OCI-LY3 (cell line): Measurements from ENCODE around the gene DYNLRB1.
A peak's percentile ranks its signal among the peaks of the same experiment; 100 is the strongest.
"Not testable (repeated sequence)": the region's sequence is repeated elsewhere in the genome, so short reads cannot be mapped to it uniquely, and the experiment has no call there.

Experiments used
- H2AFZ ChIP-seq: fragments of 200-600, 300-600 bp; shearing (Covaris generic); 2 replicates; pipeline ENCODE4 v1.6.0; 2014; ENCODE audit warnings: antibody characterized with exemption, low read depth, low read length
- H3K27ac ChIP-seq: fragments of 200-600, 300-600 bp; sonication (generic); 2 replicates; pipeline ENCODE4 v1.5.1; 2014; ENCODE audit warnings: mild to moderate bottlenecking, low read length, moderate library complexity, mixed read lengths
- H3K27me3 ChIP-seq: fragments of 200-600, 300-600 bp; sonication (generic); 2 replicates; pipeline ENCODE4 v1.6.1; 2014; ENCODE audit warnings: low read depth, low read length, mixed read lengths
- H3K36me3 ChIP-seq: fragments of 200-600, 300-600 bp; sonication (generic); replicated peaks from 2 replicates; pipeline ENCODE3; 2014; ENCODE audit warnings: low read depth, low read length, mixed read lengths
- H3K4me1 ChIP-seq: fragments of 300-600, 200-600 bp; sonication (generic); 2 replicates; pipeline ENCODE4 v1.6.1; 2014; ENCODE audit warnings: low read length, mixed read lengths
- H3K4me2 ChIP-seq: fragments of 200-600, 300-600 bp; sonication (generic); 2 replicates; pipeline ENCODE4 v1.6.1; 2014; ENCODE audit warnings: low read length, mixed read lengths
- H3K4me3 ChIP-seq: fragments of 300-600, 200-600 bp; sonication (generic); 2 replicates; pipeline ENCODE4 v1.5.1; 2014; ENCODE audit warnings: antibody characterized with exemption, mild to moderate bottlenecking, low read length, moderate library complexity
- H3K79me2 ChIP-seq: fragments of 300-600, 200-600 bp; shearing (Covaris generic); 2 replicates; pipeline ENCODE4 v1.6.1; 2014; ENCODE audit warnings: mild to moderate bottlenecking, low read length, mixed read lengths
- H3K9ac ChIP-seq: fragments of 300-600, 200-600 bp; shearing (Covaris generic); 2 replicates; pipeline ENCODE4 v1.6.0; 2014; ENCODE audit warnings: mild to moderate bottlenecking, low read length, moderate library complexity
- H3K9me3 ChIP-seq: fragments of 200-600, 300-600 bp; shearing (Covaris generic); 2 replicates; pipeline ENCODE4 v1.6.1; 2014; ENCODE audit warnings: low read length, mixed read lengths; ENCODE audit not compliant: insufficient read depth
- H4K20me1 ChIP-seq: fragments of 200-600, 300-600 bp; sonication (generic); 2 replicates; pipeline ENCODE4 v1.6.1; 2016; ENCODE audit warnings: low read length, mixed read lengths; ENCODE audit not compliant: insufficient read depth
- CTCF ChIP-seq: fragments of 200-600, 300-600 bp; sonication (generic); IDR thresholded peaks from 2 replicates; pipeline ENCODE4 v1.5.1; 2014; ENCODE audit warnings: antibody characterized with exemption, low read length, low read depth
- EZH2phosphoT487 ChIP-seq: fragments of 200-600 bp; shearing (Covaris generic); IDR thresholded peaks from 2 replicates; pipeline ENCODE4 v1.6.1; 2018; ENCODE audit warnings: antibody characterized with exemption, mixed run types, low read depth

DYNLRB1 gene

GRCh38 chr20:34517114-34517505 lies 888 bp downstream of the DYNLRB1 start:
- Histone ChIP-seq H3K79me2 (peaks cover 34% of the 10 kb centered on the region), H3K36me3 (peaks cover 6% of the 10 kb centered on the region), H3K4me1 (peaks cover 11% of the 10 kb centered on the region), H3K9ac (peak overlapping the region; percentile 82), H3K9me3 (no peaks in the 10 kb centered on the region), H3K27ac (peak overlapping the region; percentile 16; the same call in 1 of the 2 replicates), H3K27me3 (no peaks in the 10 kb centered on the region), H4K20me1 (peaks cover 8% of the 10 kb centered on the region), H2AFZ (no peak overlapping the region), H3K4me3 (peak overlapping the region; percentile 87), H3K4me2 (peak overlapping the region; percentile 87)
- no peak for TF ChIP-seq EZH2phosphoT487
- TF ChIP-seq CTCF, result no peak

- Histone ChIP-seq H4K20me1 (peaks cover 23% of the 10 kb centered on the region), H3K4me1 (peaks cover 11% of the 10 kb centered on the region), H3K79me2 (peaks cover 49% of the 10 kb centered on the region)
- not testable (repeated sequence) for H2AFZ ChIP-seq, H3K27ac ChIP-seq, H3K27me3 ChIP-seq, H3K9ac ChIP-seq, H3K4me2 ChIP-seq, H3K9me3 ChIP-seq, H3K4me3 ChIP-seq, H3K36me3 ChIP-seq
Observed at GRCh38 chr20:34518863-34519262, 2.6 kb downstream of the DYNLRB1 start.

- not testable (repeated sequence) for H3K36me3 ChIP-seq, H3K9me3 ChIP-seq, H3K9ac ChIP-seq, H2AFZ ChIP-seq, H3K4me2 ChIP-seq, H3K4me3 ChIP-seq, H3K27ac ChIP-seq, H3K27me3 ChIP-seq, H3K4me1 ChIP-seq
- Histone ChIP-seq H3K79me2 (peaks cover 55% of the 10 kb centered on the region), H4K20me1 (peaks cover 30% of the 10 kb centered on the region)
Observed at GRCh38 chr20:34519841-34520240, 3.6 kb downstream of the DYNLRB1 start.

- Histone ChIP-seq H3K4me2 (no peak overlapping the region), H3K79me2 (peaks cover 43% of the 10 kb centered on the region), H3K36me3 (peaks cover 27% of the 10 kb centered on the region), H4K20me1 (peaks cover 45% of the 10 kb centered on the region), H3K4me3 (no peak overlapping the region), H3K27me3 (no peaks in the 10 kb centered on the region), H3K9ac (no peak overlapping the region), H3K9me3 (no peaks in the 10 kb centered on the region), H2AFZ (no peak overlapping the region), H3K27ac (no peak overlapping the region), H3K4me1 (no peaks in the 10 kb centered on the region)
- TF ChIP-seq EZH2phosphoT487, result no peak
- TF ChIP-seq CTCF, result peak; percentile 53
Observed at GRCh38 chr20:34522969-34523871, 7.0 kb downstream of the DYNLRB1 start.

GRCh38 chr20:34524426-34524825 lies 8.2 kb downstream of the DYNLRB1 start:
- Histone ChIP-seq H4K20me1 (peaks cover 45% of the 10 kb centered on the region), H3K27ac (no peak overlapping the region)

More at GRCh38 chr20:34524426-34524825, 8.2 kb downstream of the DYNLRB1 start:
- no peak overlapping the region for H2AFZ ChIP-seq
- no peaks in the 10 kb centered on the region for H3K27me3 ChIP-seq
- H3K4me3 ChIP-seq, result no peak overlapping the region
- no peak for TF ChIP-seq CTCF
- TF ChIP-seq EZH2phosphoT487, result no peak
- peaks cover 37% of the 10 kb centered on the region for H3K36me3 ChIP-seq
- H3K4me2 ChIP-seq, result no peak overlapping the region
- H3K79me2 ChIP-seq, result peaks cover 37% of the 10 kb centered on the region
- H3K4me1 ChIP-seq, result no peaks in the 10 kb centered on the region
- H3K9ac ChIP-seq, result no peak overlapping the region
- H3K9me3 ChIP-seq, result no peaks in the 10 kb centered on the region
